Measurements from ENCODE around the gene PRKAG3.

DNA sequence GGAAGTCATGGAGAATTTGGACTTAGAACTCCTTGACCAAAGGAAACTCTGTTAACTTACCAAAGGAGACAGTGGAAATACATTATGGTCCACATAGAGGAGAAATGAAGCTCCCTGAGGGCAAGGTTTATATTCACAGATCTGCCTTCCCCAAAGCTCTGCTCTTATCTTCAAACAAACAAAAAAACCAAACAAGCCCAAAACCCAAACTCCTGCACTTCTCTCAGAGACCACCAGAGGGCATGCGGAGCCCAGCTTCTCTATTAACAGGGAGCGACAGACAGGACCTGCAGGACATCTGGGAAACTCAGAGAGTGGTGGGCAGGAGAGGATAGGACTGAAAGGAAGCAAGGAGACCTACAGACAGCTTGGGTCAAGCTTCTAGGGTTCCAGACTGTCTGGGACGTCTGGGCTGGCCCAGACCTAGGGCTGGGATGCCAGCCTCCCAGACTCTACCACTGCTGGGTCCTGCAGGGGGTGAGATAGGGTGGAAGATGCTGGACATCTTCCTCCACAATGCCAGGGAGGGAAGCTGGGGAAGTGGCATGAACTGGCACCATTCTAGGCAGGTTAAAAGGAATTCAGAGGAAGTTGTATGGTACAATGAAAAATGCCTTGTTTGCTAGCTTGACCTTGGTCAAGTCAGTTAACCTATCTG lies 45.1 kb upstream of the PRKAG3 start:
- TF ChIP-seq, protein P1, sequence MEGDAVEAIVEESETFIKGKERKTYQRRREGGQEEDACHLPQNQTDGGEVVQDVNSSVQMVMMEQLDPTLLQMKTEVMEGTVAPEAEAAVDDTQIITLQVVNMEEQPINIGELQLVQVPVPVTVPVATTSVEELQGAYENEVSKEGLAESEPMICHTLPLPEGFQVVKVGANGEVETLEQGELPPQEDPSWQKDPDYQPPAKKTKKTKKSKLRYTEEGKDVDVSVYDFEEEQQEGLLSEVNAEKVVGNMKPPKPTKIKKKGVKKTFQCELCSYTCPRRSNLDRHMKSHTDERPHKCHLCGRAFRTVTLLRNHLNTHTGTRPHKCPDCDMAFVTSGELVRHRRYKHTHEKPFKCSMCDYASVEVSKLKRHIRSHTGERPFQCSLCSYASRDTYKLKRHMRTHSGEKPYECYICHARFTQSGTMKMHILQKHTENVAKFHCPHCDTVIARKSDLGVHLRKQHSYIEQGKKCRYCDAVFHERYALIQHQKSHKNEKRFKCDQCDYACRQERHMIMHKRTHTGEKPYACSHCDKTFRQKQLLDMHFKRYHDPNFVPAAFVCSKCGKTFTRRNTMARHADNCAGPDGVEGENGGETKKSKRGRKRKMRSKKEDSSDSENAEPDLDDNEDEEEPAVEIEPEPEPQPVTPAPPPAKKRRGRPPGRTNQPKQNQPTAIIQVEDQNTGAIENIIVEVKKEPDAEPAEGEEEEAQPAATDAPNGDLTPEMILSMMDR (IDR thresholded peaks at IDR 0.05): peak; percentile 75 to 91 (median 90)
- TF ChIP-seq POLR2A (IDR thresholded peaks at IDR 0.05): no peak
